Adrenal gland (tissue), 12 donors: ENCODE data around the gene IGFALS. TPM values are rescaled to one million over a fixed set of nuclear protein-coding genes. Genes with fewer than 3 reads are reported as not detected.

Source experiments
- DNase-seq, 7 donors: peaks; one replicate each; pipeline ENCODE4 v3.0.0-alpha.2; 2019 to 2020
- H3K27ac ChIP-seq, 5 donors: fragments of 200-600 bp; sonication (generic) in 4 of 5; 1 replicate in 3 of 5; 2 replicates in 2 of 5; pipeline versions ENCODE4 v1.5.1 to v1.8.0; 2016 to 2020; ENCODE audit warnings: mild to moderate bottlenecking in 1 of 5
- H3K27me3 ChIP-seq: fragments of 200-600 bp; 2 replicates; pipeline ENCODE4 v1.8.0; 2021
- H3K36me3 ChIP-seq, 2 donors: fragments of 200-600 bp; replicated peaks in 1 of 2; 1 replicate in 1 of 2; 2 replicates in 1 of 2; pipeline versions ENCODE4 v1.5.1 to v1.8.0; 2018 to 2022
- H3K4me1 ChIP-seq, 2 donors: fragments of 200-600 bp; replicated peaks in 1 of 2; 1 replicate in 1 of 2; 2 replicates in 1 of 2; pipeline versions ENCODE4 v1.5.1 to v1.8.0; 2018 to 2021
- H3K4me3 ChIP-seq, 4 donors: fragments of 200-600 bp; sonication (generic) in 3 of 4; one replicate each; pipeline ENCODE4 v1.5.1; 2016 to 2018
- H3K9me3 ChIP-seq, 3 donors: fragments of 200-600 bp; sonication (generic) in 1 of 3; replicated peaks in 1 of 3; 1 replicate in 2 of 3; 2 replicates in 1 of 3; pipeline versions ENCODE4 v1.5.1 to v1.8.0; 2016 to 2021
- POLR2A ChIP-seq, 2 donors: fragments of 450-650 bp; IDR thresholded peaks; one replicate each; pipeline ENCODE4 v1.6.1; 2017; ENCODE audit warnings: antibody characterized with exemption in 2 of 2, mild to moderate bottlenecking in 2 of 2, moderate library complexity in 1 of 2
- WGBS, 4 donors: extraction: QIAGEN DNeasy Blood & Tissue Kit in 2 of 4; methylation state at CpG; one replicate each; pipeline versions ENCODE4 v1.1.5 to v1.1.7; 2013 to 2017; 5-methylcytosine and 5-hydroxymethylcytosine counted together
- intact Hi-C, 2 donors: fragments of 100-400 bp; cut with DNase I; formaldehyde crosslinking; loops; one replicate each; pipeline versions ENCODE4 v1.14.1 to v1.15.0; 2022 to 2023
- polyA plus RNA-seq, 3 donors: library from polyadenylated mRNA; stranded (reverse); fragments of 200-250 nt in 2 of 3; fragments of 350-450 nt in 1 of 3; fragmentation: Illumina TruSeq in 1 of 3; extraction: RNeasy Lipid Tissue Mini Kit (QIAGEN cat#74804) in 1 of 3; gene quantifications; one replicate each; pipeline ENCODE4 v1.2.3, GENCODE V29; 2013 to 2014
- total RNA-seq, 9 donors: library from RNA; depleted of rRNA in 4 of 9; stranded (reverse); fragments of >200 nt in 4 of 9; fragments of 120-200 nt in 1 of 9; fragmentation: NEBNext Ultra II Directional in 1 of 9; extraction: Animal tissue kit (Norgen Biotek cat#: 25700) in 1 of 9; gene quantifications; one replicate each; pipeline versions ENCODE4 v1.1.0 to v1.2.4, GENCODE V29; 2013 to 2023
- TF ChIP-seq, protein P1 (sequence below), 6 experiments: fragments of 450-650 bp in 4 of 6; fragments of 200-600 bp in 2 of 6; sonication (generic) in 1 of 6; IDR thresholded peaks; 1 replicate in 5 of 6; 2 replicates in 1 of 6; pipeline versions ENCODE4 v1.5.1 to v1.8.0; 2016 to 2021; ENCODE audit warnings: antibody characterized with exemption in 6 of 6, mild to moderate bottlenecking in 2 of 6, moderate library complexity in 1 of 6
- donor health status: healthy with polysubstance abuse.
- donor health status: Bipolar disorder and iron deficiency.
- donor health status: DM: yes; HTN: yes; CAD: no.
- donor health status: DM: no; HTN: no; CAD: no.
- donor health status: DM: no; HTN: no; CAD: no.
- donor health status: DM: yes; HTN: yes; CAD: no.

The IGFALS gene
- total and polyA plus RNA-seq, 12 donors = 0.11 to 3.9 (median 0.31) TPM; not detected in 2

DNA sequence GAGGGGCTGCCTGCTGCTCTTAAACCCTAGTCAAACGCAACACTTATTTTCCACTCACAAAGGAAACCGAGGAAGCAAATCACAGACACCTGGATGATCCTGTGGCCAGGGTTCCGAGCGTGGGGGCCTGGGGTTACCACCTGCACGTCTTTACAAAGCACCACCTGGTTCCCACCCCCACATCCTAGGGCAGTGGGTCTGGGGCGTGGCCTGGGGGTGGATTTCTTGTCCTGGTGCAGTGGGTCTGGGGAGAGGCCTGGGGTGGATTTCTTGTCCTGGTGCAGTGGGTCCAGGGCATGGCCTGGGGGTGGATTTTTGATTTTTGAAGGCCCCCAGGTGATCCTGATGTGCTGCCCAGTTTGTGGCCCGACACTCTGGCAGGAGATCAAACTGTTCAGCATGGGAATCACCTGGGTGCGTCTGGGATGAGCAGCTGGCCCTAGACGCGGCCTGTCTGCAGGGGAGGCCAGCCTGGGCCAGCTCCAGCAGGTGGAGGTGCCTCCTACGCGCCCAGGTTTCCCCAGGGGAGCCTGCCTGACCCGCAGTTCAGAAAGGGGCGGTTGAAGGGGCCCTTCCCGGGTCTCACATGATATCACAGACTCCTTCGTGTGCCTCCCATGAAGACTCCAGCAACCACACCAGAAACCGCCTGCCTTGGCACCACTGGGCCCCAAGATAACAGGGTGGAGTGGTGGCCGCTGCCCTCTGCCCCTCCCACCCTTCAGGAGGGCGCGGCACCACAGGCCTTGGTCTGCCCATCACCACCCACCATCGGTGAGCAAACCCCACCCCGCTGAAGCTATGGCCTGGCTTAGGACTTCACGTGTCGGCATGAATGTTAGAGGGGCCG, 26.8 kb upstream of the IGFALS start:
- Histone ChIP-seq H3K27ac (no peak overlapping the region), H3K27me3 (no peaks in the 10 kb centered on the region), H3K36me3 (peaks cover 0 to 69% of the 10 kb centered on the region in 2 donors), H3K4me3 (no peak overlapping the region), H3K9me3 (no peaks in the 10 kb centered on the region), H3K4me1 (peaks cover 10 to 21% of the 10 kb centered on the region in 2 donors)
- TF ChIP-seq, protein P1, sequence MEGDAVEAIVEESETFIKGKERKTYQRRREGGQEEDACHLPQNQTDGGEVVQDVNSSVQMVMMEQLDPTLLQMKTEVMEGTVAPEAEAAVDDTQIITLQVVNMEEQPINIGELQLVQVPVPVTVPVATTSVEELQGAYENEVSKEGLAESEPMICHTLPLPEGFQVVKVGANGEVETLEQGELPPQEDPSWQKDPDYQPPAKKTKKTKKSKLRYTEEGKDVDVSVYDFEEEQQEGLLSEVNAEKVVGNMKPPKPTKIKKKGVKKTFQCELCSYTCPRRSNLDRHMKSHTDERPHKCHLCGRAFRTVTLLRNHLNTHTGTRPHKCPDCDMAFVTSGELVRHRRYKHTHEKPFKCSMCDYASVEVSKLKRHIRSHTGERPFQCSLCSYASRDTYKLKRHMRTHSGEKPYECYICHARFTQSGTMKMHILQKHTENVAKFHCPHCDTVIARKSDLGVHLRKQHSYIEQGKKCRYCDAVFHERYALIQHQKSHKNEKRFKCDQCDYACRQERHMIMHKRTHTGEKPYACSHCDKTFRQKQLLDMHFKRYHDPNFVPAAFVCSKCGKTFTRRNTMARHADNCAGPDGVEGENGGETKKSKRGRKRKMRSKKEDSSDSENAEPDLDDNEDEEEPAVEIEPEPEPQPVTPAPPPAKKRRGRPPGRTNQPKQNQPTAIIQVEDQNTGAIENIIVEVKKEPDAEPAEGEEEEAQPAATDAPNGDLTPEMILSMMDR (IDR thresholded peaks at IDR 0.05) = no peak
- TF ChIP-seq POLR2A (IDR thresholded peaks at IDR 0.05) = no peak
- intact Hi-C loops = no loop called here
- 83 to 97% (median 93%) methylated on average over 8 to 25 of the region's 25 CpGs for WGBS, 4 donors
- DNase-seq = peak in 1 of 7 donors; percentile 15

DNA sequence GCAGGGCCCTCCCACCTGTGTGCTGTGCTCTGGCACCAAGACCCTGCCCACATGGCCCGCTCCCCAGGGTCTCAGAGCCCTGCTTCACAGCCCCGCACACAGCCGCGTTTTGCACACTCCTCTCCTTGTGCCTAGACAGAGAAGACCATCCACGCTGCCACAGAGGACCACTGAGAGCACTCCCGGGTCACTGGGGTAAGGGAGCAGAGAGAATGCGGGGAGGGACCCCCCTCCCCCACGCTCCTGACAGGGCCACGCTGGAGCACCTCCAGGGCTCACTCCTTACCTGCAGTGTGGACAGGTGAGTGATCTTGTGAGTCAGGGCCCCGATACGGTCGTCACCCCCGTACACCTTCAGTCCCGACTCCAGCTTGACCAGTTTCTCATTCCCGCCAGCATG, 26.1 kb upstream of the IGFALS start:
- Histone ChIP-seq H3K4me1 (peaks cover 3 to 13% of the 10 kb centered on the region in 2 donors), H3K27ac (no peak overlapping the region), H3K36me3 (peaks cover 0 to 74% of the 10 kb centered on the region in 2 donors), H3K4me3 (no peak overlapping the region), H3K27me3 (no peaks in the 10 kb centered on the region), H3K9me3 (no peaks in the 10 kb centered on the region)
- peak in 1 of 7 donors; percentile 14 for DNase-seq
- no peak for TF ChIP-seq POLR2A (IDR thresholded peaks at IDR 0.05)
- TF ChIP-seq, protein P1 (IDR thresholded peaks at IDR 0.05) = no peak
- intact Hi-C loops = no loop called here
- WGBS, 4 donors = 90 to 96% (median 92%) methylated on average over 10 to 15 of the region's 15 CpGs

DNA sequence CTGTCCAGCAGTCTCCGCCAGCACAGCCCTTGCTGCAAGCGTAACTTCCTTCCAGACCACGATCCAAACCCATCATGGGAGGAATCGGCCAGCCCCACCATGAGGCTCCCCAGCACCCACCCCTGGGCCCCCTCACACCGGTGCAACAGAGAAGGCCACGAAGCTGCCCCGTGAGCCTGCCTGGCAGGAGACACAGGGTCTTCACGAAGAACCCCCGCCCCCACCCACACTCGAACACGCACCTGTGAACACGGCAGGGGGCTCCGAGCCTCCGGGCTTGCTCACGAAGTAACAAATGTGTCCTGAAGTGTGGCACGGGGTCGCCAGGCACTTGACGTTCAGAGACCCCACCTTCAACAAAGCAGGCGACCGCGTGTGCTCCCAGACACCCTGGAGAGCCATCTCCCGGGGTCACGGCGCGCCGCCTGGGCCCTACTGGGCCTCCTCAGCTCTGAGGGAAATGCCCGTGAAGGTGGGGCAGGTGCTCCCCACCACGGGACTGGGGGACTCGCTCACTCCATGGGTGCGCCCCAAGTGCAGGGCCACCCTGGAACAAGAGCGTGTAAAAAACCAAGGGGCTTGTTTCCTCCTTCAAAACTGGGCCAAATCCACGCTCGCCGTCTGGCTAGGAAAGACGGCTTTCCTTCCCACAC, 25.5 kb upstream of the IGFALS start:
- no peak for TF ChIP-seq POLR2A (IDR thresholded peaks at IDR 0.05)
- TF ChIP-seq, protein P1 (IDR thresholded peaks at IDR 0.05) = no peak
- intact Hi-C loops = no loop called here
- Histone ChIP-seq H3K9me3 (no peaks in the 10 kb centered on the region), H3K27me3 (no peaks in the 10 kb centered on the region), H3K27ac (peak overlapping the region in 1 of 5 donors; percentile 47), H3K4me3 (no peak overlapping the region), H3K4me1 (peaks cover 0 to 7% of the 10 kb centered on the region in 2 donors), H3K36me3 (peaks cover 0 to 79% of the 10 kb centered on the region in 2 donors)
- peak in 1 of 7 donors; percentile 20 for DNase-seq
- WGBS, 4 donors = 94 to 97% (median 94%) methylated on average over 9 to 35 of the region's 35 CpGs

DNA sequence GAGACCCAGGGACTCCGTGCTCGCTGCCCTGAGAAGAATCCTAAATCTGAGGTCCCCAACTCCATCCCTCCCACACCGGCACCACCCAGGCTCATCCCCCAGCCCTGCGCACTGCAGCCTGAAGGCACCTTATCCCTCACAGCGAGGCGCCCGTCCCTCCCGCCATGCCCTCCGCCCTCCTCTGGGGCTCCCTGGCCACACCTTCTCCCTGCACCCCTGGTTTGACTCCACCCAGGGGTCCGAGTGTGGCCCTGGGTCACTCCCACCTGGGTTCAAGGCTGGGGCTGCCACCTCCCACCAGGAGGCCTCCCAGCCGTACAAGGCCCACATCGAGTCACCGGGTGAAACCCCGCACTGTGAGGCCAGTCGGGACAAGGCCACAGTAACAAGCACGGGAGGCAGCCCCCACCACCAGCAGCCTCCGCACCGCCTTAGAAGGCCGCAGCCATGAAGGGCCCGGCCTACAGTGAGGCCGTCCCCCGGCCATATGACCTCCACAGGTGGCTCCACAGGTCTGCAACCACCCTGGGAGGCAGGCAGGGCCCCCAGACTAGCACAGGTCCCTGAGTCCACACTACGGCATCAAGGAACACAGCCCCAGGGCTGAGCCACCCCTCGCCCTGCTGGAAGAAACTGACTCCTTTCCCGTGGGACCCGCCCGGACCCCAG, 24.8 kb upstream of the IGFALS start:
- Histone ChIP-seq H3K36me3 (peaks cover 0 to 86% of the 10 kb centered on the region in 2 donors), H3K9me3 (no peaks in the 10 kb centered on the region), H3K4me3 (no peak overlapping the region), H3K27me3 (no peaks in the 10 kb centered on the region), H3K27ac (peak overlapping the region in 1 of 5 donors; percentile 47), H3K4me1 (peaks cover 0 to under 1% of the 10 kb centered on the region in 2 donors)
- TF ChIP-seq, protein P1 (IDR thresholded peaks at IDR 0.05) = no peak
- no peak for TF ChIP-seq POLR2A (IDR thresholded peaks at IDR 0.05)
- 67 to 76% (median 72%) methylated on average over 17 to 27 of the region's 27 CpGs for WGBS, 4 donors
- intact Hi-C loops = no loop called here
- DNase-seq = peak in 4 of 7 donors; percentile 17 to 44 (median 25)
